ENCODE measurements around the gene ZNF536.
"Not testable (repeated sequence)": the region's sequence is repeated elsewhere in the genome, so short reads cannot be mapped to it uniquely, and the experiment has no call there.

The ZNF536 gene

DNA sequence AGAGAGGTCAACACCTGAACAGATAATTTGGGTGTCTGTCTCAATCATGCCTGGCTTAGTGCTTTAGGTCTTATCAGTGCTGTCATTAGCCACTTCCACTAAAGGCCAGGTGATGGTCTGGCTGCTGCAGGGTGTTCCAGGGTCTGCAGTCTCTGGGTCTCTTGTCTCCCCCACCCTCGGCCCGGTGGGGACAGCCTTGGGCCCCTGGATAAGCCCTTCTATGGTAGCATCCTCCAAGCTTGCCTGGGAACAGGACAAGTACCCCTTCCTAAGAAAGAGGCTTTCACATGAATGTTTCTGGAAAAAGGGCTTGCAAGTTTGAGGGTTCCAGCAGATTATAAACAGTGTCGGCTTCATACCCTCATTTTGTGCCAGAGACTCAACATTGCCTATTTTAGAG is 29.3 kb upstream of the ZNF536 start:
- DNase-seq: no peak

DNA sequence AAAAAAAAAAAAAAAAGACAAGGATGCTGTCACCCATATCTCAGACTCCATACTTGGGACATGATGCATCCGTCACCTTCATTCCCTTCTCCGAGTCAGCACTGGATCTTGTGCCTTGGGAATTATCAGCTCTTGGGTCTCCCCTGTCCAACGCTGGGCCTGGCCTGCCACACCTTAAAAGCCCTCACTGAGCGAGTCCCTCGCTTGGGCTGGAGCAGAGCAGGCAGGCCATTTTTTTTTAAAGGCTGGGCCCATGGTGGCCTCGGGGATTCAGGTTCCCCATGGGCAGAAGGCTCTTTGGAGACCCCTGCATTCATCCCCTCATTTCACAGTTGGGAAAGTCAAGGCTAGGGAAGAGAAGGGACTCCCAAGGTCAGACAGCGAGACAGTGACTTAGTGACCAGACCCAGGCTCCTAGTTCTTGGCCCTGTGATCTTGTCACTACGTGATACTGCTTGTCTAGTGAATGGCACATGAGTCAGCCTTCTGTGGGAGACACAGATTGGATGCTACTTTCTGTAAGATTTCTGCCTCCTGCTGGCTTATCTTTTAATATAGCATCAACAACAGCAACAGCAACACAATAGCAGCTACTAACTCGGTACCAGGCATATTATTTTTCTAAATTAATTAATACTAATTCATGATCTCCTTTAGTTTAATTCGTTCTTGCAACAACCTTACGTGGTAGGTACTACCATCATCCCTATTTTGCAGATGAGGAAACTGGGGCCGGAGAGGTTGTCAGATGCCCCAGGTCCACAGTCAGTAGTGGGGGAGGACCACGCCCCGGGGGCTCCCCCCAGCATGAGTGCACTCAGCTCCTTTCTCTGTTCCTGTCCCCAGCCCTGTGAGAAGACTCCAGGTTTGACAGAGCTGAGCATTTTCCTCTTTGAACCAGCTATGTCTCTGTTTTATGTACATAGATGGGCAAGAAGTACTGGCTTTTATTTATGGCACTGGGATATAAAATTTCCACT is 27.4 kb upstream of the ZNF536 start:
- no peak for DNase-seq

DNA sequence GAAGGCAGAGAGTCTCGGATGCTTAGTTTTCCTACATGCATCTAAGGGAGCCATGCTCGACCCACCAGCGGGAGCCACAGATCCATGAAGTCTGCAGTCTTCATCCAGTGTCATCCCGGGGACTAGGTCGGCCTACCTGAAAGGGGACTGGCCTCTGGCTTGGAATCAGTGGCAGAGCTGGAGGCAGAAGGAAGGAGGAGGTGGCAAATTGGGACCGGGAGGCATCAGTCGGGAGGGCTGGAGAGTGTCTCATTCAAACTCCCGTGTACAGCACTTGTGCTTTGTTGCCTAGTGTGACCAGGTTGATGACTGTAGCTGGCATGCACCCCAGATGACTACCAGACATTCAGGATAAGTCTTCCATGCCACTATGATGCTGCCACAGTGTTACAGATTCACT is 26.5 kb upstream of the ZNF536 start:
- DNase-seq: no peak

DNA sequence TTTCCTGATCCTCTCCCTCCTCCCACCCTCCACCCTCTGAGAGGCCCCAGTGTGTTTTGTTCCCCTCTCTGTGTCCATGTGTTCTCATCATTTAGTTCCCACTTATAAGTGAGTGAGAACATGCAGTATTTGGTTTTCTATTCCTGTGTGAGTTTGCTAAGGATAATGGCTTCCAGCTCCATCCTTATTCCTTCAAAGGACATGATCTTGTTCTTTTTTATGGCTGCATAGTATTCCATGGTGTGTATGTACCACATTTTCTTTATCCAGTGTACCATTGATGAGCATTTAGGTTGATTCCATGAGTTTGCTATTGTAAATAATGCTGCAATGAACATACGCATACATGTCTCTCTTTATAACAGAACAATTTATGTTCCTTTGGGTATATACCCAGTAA is 25.7 kb upstream of the ZNF536 start:
- DNase-seq: not testable (repeated sequence)

DNA sequence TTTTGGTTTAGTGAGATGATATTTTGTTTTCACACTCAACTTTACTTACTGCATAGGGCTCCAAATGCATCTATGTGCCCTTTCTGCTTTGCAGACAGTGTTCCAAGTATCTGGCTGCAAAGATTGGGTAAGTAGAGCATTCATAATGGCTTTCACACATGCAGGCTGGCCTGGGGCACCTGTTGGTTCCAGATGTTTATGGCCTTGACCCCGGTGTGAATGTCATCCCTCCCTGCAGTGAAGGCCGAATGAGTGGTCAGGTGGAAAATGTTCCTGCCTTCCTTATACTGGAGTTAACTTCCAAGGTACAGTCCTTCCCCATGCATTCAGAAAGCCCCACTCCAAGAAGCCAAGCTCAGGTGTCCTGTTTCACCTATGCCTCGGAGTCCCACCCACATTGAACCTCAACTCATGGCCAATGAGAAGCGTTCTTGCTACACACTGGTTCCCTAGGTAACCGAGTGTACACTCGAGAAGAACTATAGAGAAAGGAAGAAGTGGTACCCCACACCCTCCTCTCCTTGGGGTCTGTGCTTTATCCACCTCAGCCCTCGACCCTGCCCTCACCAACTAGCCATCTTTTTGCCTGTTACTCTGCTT is 23.0 kb upstream of the ZNF536 start:
- DNase-seq: no peak

DNA sequence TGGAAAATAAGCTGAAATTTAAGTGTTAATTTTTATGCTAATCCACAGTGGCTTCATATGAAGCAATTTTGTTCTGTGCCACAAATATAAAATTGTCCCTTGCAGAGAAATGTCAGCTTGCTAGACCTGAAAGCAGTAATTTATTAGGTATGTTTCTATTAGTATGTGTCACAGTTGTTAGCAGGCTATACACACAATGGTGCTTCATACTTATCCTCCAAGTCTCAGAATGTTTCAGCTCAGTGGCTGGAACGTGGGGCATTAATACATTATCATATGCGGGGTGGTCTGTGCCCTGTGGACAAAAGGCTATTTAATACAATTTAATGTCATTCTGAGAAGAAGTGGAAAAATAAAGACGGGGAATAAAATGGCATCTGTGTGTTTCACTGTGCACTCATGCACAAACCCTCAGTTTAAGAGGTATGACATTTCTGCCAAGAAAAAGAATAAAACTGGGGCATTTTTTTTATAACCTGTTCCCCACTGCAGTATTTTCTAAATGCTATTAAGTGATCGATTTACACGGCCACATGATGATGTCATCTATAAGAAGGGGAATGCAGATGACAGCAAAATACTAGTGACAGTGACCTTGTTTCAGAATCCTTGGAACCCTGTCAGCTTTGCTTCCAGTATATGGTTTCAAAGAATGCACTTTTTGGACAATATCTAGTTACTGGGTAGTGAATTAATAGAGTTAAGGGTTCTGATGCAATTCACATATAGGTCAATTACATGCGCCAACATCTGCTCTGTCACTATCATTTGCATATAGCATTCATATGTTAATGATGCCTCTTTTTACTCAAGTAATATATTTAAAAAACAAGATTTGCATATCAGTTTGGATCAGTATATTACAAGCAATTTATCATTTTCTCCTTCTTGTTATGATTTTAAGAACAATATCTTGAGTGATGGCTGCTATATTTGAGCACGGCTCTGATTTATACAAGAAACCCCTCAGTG is 21.2 kb upstream of the ZNF536 start:
- DNase-seq: no peak

DNA sequence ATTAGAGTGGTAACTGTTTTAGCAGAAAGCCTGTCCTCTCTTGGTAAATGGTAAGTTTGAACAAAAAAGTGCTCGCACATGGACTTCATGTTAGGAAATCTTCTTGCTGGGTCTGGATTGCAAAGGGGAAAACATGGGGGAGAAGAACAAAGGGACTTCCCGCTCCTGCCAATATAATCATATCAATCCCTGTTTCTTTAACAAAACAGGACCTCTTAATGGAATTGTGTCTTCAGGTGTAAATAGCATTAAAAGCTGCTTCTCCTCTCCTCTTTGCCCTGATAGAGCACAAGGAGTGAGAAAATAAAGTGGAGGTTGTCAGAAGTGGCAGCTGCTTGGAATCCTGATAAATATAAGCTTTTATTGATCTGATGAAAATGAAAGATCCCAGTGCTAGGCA is 20.4 kb upstream of the ZNF536 start:
- DNase-seq: no peak

DNA sequence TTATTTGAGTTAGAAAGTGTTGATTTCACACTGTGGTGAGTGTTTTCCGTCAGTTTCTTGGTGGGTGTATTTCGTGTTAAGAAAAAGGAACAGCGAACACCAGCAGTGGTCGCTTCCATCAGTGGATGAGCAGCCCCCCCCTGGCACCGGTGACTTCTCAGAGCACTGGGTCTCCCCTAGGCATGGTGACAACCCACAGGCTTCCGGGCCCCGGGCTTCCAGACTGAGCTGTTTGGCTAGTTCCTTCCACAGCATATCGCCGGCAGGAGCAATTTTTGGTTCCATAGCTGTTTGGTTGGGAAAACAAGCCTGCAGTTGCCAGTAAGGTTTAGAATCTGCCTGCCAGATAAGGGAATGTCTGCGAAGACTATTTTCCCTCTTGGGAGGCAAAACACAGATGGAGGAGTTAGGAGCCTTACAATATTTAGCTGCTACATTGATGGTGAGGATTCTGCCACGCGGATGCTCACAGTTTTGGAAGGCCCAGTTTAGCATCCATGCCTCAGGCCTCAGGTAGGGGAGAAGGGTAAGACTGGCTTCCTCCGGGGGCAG is 18.7 kb upstream of the ZNF536 start:
- no peak for DNase-seq

DNA sequence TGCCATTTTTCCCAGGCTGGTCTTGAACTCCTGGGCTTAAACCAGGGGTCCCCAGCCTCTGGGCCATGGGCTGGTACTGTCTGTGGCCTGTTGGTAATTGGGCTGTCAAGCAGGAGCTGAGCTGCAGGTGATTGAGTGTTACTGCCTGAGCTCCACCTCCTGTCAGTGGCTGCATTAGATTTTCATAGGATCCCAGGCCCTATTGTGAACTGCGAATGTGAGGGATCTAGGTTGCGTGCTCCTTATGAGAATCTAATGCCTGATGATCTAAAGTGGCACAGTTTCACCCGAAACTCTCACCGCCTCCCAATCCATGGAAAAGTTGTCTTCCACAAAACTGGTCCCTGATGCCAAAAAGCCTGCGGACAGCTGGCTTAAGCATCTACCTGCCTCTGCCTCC is 16.6 kb upstream of the ZNF536 start:
- DNase-seq: no peak

DNA sequence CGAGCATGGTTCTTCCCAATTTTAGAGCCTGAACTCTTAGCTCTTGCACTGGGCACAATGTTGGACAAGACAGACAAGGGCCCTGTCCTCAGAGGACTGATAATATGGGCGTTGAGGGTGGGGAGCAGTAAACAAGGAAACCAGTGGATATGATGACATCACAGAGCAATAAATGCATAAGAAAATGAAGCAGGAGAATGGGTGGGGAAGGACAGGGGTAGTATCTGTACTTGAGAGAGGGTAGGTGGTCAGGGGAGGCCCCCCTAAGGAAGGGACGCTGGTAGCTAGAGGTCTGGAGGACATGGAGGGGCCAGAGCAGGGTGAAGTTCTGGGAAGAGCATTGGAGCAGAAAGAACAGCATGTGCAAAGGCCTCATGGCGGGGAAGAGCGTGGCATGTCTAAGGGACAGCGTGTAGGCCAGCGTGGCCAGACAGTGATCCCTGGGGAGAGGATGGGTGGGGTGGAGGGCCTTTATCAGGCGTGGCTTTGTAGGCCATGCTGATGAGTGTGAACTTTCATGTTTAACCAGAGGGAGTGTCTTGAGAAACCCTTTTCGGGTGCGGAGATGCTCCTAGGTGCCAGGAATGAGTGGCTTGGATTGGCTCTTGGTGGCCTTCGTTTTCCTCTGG is 15.1 kb upstream of the ZNF536 start:
- no peak for DNase-seq

DNA sequence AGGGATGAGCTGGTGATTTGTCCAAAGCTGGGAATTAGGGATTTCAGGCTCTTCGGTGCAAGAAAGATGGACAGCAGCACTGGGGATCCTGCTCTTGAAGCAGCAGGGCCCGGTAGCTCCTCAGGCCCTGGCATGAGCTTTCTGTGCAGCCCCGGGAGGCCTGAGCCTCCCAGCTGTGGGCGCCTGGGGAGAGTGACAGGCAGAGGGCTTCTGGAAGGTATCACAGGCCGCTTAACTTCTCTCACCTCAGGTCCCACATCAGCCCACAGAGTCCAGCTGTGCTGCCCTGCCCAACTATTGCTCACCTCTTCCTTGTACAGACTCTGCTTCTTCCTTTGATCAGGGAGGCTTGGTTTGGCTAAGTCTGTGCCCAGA is 14.6 kb upstream of the ZNF536 start:
- no peak for DNase-seq

DNA sequence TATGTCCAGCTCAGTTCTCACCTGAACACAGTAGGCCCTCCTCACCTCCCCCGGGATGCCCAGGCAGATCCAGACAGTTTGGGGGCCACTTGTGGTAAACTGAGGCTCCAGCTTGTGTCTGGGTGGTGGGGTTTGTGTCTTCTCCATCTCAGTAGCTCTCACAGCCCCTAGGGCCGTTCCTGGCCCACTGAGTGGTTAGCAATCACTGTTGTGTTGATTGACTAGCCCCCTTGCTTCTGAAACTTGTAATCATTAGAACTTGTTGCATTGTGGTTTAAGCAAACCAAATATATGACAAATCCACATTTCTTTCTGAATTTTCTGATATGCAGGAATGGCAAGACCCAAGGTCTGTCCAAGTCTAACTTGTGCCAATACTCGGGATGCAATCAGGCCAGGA is 13.9 kb upstream of the ZNF536 start:
- no peak for DNase-seq

DNA sequence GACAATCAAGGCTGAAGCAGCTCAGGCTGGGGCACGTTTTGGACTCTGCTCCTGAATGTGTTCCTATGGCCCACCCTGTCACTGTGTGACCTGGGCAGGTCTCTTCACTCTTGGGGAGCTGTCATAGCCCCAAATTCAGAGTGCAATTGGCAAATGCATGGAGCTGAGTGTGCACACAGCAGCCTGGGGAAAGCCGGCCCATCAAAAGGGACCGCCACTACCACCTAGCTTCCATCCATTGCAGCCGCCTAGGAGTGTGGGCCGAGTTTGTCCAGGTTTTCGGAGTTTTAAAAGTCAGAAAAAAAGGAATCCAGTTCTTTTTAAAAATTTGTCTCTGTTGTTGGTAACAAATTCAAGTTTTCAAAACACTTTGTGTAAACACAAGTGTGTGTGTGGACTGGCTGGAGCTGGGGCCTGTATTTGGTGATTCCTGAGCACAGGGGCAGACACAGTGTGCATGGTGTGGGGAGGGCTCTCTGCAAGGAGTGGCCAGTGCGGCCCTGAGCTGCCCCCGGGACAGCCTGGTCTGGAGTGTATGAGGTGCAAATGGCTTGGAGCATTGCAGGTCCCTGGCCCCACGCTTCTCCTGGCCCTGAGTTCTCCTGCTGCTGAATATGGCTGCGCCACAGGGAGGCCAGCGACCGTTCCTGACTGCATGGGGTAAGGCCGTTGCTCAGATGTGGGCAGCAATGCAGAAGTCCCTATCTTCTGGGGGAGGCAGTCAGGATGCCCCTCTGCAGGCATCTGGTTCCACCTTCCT is 13.2 kb upstream of the ZNF536 start:
- no peak for DNase-seq

DNA sequence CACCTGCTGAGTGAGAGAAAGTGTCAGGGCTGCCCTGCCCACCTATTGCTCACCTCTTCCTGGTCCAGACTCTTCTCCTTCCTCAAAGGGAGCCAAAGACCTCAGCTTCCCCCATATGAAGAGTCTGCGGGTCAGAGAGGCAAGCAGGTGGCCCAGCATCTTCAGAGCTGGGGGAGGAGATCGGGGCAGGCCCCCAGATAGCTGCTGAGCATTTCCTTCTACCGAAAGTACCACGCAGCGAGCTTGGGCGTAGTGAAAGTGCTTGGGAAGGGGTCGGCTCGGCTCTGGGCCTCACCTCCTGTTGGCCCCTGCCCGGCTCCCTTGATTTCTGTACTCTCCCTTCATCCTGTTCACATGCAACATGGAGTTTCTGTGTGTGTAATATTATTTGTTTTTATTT is 12.2 kb upstream of the ZNF536 start:
- DNase-seq: no peak

DNA sequence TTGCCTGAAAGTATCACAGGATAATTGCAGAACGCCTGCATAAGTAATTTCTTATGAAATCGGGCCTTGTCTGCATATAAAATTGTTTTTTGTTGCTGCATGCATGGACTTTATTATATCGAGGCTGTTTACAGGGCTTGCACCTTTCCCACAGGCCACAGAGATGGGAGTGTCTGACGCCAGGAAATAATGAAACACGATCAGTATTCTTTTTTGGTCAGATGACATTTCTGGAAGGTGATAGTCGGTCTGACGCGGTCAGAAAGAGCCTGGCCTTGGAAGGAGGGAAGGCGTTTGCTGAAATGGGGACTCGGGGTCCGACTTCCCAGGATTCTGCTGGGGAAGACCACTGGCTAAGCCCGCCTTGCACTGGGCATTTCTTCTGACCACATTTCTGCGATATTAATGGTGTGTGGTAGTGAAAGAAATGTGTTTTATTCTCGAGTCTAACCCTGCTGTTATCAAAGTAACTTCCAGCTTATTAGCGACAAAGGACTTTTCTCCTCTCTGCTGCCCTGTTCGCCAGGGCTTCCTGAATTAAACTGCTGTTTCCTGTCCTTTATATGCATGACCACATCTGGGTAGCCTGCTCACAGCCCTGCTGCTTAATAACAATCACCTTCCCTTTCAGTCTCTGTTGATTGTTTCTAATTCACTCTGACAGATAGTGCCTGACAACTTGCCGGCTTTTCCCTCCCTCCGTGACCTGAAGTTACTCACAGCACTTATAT is 11.6 kb upstream of the ZNF536 start:
- DNase-seq: no peak

DNA sequence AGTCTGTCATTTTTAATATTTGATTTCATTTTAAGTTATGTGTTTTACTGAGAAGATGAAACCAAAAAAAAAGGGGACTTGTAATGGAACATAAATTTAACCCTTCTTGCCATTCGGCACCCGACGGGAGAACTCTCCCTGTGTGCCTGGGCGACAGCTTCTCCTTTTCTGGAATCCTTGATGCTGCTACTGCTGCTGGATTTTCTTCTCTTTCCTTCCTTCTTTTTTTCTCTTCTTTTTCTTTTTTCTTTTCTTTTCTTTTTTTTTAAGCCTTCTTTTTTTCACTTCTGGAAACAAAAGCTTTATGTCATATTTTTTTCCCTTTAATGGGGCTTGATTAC is 11.1 kb upstream of the ZNF536 start:
- no peak for DNase-seq

DNA sequence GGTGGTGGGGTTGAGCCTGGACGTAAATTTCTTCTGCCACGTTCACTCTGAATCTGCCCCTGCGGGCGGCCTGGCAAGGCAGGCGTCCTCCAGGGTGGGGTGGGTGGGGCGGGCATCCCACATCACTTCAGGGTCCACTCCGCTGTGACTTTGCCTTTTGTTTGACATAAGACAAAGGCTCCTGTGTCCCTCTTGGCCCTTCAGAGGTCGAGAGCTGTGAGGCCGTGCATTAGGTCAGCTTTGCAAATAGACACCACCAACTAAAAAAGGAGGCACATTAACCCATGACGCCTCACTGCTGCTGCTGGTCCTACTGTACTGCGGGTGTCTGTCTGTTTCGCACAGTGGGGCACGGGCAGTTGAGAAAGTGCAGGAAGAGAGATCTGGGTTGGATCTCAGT is 10.5 kb upstream of the ZNF536 start:
- DNase-seq: no peak

DNA sequence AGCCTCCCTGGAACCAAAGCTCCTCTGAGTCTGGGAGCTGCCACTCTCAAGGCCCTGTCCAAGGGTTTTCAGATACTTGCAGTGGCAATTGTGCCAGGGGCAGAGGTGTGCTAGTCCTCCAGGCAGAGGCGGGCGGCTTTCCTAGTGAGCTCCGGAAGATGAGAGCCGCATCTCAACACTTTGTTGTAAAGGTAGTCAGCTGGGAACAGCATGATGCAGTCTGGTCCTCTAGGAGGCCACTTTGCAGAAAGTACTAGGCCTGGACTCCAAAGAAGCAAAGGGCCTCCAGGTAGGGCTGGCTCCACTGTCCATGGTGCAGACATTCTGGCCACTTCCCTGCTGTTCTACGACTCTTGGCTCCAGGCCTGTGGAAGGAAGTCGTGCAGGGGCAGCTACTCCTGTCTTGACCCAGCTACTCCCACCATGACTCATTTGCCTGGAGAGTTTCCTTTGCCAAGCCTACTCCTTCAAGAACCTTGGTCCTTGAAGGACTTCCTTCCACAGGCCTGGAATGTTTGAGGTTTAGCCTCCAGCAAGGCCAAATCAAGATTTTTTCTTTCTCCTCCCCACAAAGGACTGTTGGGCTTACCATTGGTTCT is 9.9 kb upstream of the ZNF536 start:
- no peak for DNase-seq

DNA sequence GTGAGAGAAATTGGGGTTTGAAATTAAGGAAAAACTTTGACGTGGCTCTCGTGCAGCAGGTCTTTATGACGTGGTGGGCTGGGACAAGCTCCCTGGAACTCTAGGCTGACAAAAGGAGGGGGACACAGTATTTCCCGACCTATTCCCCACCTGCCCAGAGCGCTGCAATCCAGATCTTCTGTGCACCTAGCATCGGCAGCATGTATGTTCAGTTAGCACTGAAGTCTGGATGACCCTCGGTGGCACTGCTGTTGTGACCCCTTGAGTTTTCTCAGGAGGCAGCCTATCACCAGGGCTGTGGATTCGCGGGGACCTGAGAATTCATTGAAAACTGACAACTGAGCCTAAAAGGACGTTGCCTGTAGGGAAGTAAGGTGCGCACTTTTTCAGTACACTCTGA is 9.1 kb upstream of the ZNF536 start:
- DNase-seq: no peak
